CD4-positive, alpha-beta T cell treated with Interferon gamma for 1 hour (primary cell): ENCODE results near the gene DIPK1B.

Source experiments
- DNase-seq: peaks from one replicate; pipeline ENCODE4 v3.0.0-alpha.2; 2020

DIPK1B gene

GRCh38 chr9:136740971-136741882, 28.9 kb downstream of the DIPK1B start:
- DNase-seq = no peak

- DNase-seq = peak; percentile 20
Observed at GRCh38 chr9:136741883-136742571, 29.7 kb downstream of the DIPK1B start.

- DNase-seq = no peak
Observed at GRCh38 chr9:136742591-136743391, 30.4 kb downstream of the DIPK1B start, which contains the start of gene LCN10. Gene LCN10 (minus strand): TSS chr9:136742940. CDS start chr9:136742903, 37 bp downstream.

GRCh38 chr9:136743639-136744211, 31.4 kb downstream of the DIPK1B start:
- no peak for DNase-seq

GRCh38 chr9:136744773-136745172, 32.4 kb downstream of the DIPK1B start:
- no peak for DNase-seq

- no peak for DNase-seq
Observed at GRCh38 chr9:136745389-136746154, 33.2 kb downstream of the DIPK1B start.

- DNase-seq = no peak
Observed at GRCh38 chr9:136746155-136746490, 33.8 kb downstream of the DIPK1B start.

GRCh38 chr9:136746621-136747020, 34.2 kb downstream of the DIPK1B start:
- DNase-seq = no peak

GRCh38 chr9:136747161-136748060, 35.0 kb downstream of the DIPK1B start:
- no peak for DNase-seq

GRCh38 chr9:136748201-136748600, 35.8 kb downstream of the DIPK1B start, which contains the start of gene LCN6:
Gene LCN6 (minus strand): TSS chr9:136748525. CDS start chr9:136748483, 42 bp downstream.
- DNase-seq = no peak

GRCh38 chr9:136748666-136749611, 36.6 kb downstream of the DIPK1B start:
- no peak for DNase-seq

- no peak for DNase-seq
Observed at GRCh38 chr9:136750526-136750925, 38.2 kb downstream of the DIPK1B start.

GRCh38 chr9:136751244-136751643, 38.9 kb downstream of the DIPK1B start:
- no peak for DNase-seq

GRCh38 chr9:136751814-136752213, 39.4 kb downstream of the DIPK1B start:
- DNase-seq = no peak

- no peak for DNase-seq
Observed at GRCh38 chr9:136753371-136754058, 41.1 kb downstream of the DIPK1B start.

- DNase-seq = peak; percentile 49
Observed at GRCh38 chr9:136754059-136754572, 41.7 kb downstream of the DIPK1B start.

GRCh38 chr9:136754626-136755301, 42.4 kb downstream of the DIPK1B start:
- DNase-seq = no peak
